ENCODE data around the gene KRTAP10-5. TPM values are rescaled to one million over a fixed set of nuclear protein-coding genes. Genes with fewer than 3 reads are reported as not detected.

KRTAP10-5 gene
- total RNA-seq, 2 experiments from 2014 or later: not detected

- no peaks in the 10 kb centered on the region for H3K9me3 Mint-ChIP-seq
- H3K36me3 Mint-ChIP-seq (ENCODE audit: low read depth): no peaks in the 10 kb centered on the region
- no peak overlapping the region for H3K4me3 Mint-ChIP-seq
- no peak for DNase-seq
- no peaks in the 10 kb centered on the region for H3K27me3 Mint-ChIP-seq (ENCODE audit: low read depth)
- H3K27ac Mint-ChIP-seq: no peak overlapping the region
- no peaks in the 10 kb centered on the region for H3K4me1 Mint-ChIP-seq (ENCODE audit: low read depth)
- CTCF ChIA-PET: no interaction called here
- intact Hi-C loops (cut with micrococcal nuclease): no loop called here
These were observed 47.7 kb downstream of the KRTAP10-5 start for GRCh38 chr21:44532712-44533111.

- no peak overlapping the region for H3K27ac Mint-ChIP-seq
- no peak overlapping the region for H3K4me3 Mint-ChIP-seq
- DNase-seq: no peak
- no peaks in the 10 kb centered on the region for H3K36me3 Mint-ChIP-seq (ENCODE audit: low read depth)
- no peaks in the 10 kb centered on the region for H3K4me1 Mint-ChIP-seq (ENCODE audit: low read depth)
- CTCF ChIA-PET: no interaction called here
- intact Hi-C loops (cut with micrococcal nuclease): no loop called here
- H3K9me3 Mint-ChIP-seq: no peaks in the 10 kb centered on the region
- H3K27me3 Mint-ChIP-seq (ENCODE audit: low read depth): no peaks in the 10 kb centered on the region
These were observed 48.5 kb downstream of the KRTAP10-5 start for GRCh38 chr21:44531606-44532564.

- intact Hi-C loops (cut with micrococcal nuclease): no loop called here
- no peak for DNase-seq
- no peaks in the 10 kb centered on the region for H3K27me3 Mint-ChIP-seq (ENCODE audit: low read depth)
- CTCF ChIA-PET: no interaction called here
- no peaks in the 10 kb centered on the region for H3K36me3 Mint-ChIP-seq (ENCODE audit: low read depth)
- no peak overlapping the region for H3K4me3 Mint-ChIP-seq
- no peaks in the 10 kb centered on the region for H3K9me3 Mint-ChIP-seq
- no peak overlapping the region for H3K27ac Mint-ChIP-seq
- H3K4me1 Mint-ChIP-seq (ENCODE audit: low read depth): no peaks in the 10 kb centered on the region
These were observed 49.4 kb downstream of the KRTAP10-5 start for GRCh38 chr21:44530903-44531605.

GRCh38 chr21:44530221-44530902, 50.0 kb downstream of the KRTAP10-5 start:
- H3K27ac Mint-ChIP-seq: no peak overlapping the region
- intact Hi-C loops (cut with micrococcal nuclease): no loop called here
- H3K9me3 Mint-ChIP-seq: no peaks in the 10 kb centered on the region
- no peak overlapping the region for H3K4me3 Mint-ChIP-seq
- H3K27me3 Mint-ChIP-seq (ENCODE audit: low read depth): no peaks in the 10 kb centered on the region
- no peak for DNase-seq
- no peaks in the 10 kb centered on the region for H3K36me3 Mint-ChIP-seq (ENCODE audit: low read depth)
- H3K4me1 Mint-ChIP-seq (ENCODE audit: low read depth): no peaks in the 10 kb centered on the region
- CTCF ChIA-PET: no interaction called here

GRCh38 chr21:44529503-44530125, 50.8 kb downstream of the KRTAP10-5 start:
- H3K27ac Mint-ChIP-seq: no peak overlapping the region
- no peak for DNase-seq
- no peaks in the 10 kb centered on the region for H3K4me1 Mint-ChIP-seq (ENCODE audit: low read depth)
- no peak overlapping the region for H3K4me3 Mint-ChIP-seq
- no peaks in the 10 kb centered on the region for H3K27me3 Mint-ChIP-seq (ENCODE audit: low read depth)
- H3K36me3 Mint-ChIP-seq (ENCODE audit: low read depth): no peaks in the 10 kb centered on the region
- intact Hi-C loops (cut with micrococcal nuclease): no loop called here
- H3K9me3 Mint-ChIP-seq: no peaks in the 10 kb centered on the region
- CTCF ChIA-PET: no interaction called here

Other genes starting within 250 kb of the KRTAP10-5 start
- 10 to 100 TPM; 13.2 to 14.8 TPM for gene CFAP410, start 241.2 kb downstream of the KRTAP10-5 start, total RNA-seq
- 1 to 10 TPM; 2.5 to 3.5 TPM for gene TRPM2, start 227.0 kb downstream of the KRTAP10-5 start, total RNA-seq
- 1 to 10 TPM; 2.5 to 2.8 TPM for gene LRRC3, start 125.1 kb downstream of the KRTAP10-5 start, total RNA-seq
- gene KRTAP10-1, start 40.4 kb downstream of the KRTAP10-5 start, total RNA-seq: not detected
- gene KRTAP10-2, start 29.1 kb downstream of the KRTAP10-5 start, total RNA-seq: not detected
- not detected for gene KRTAP10-3, start 21.8 kb downstream of the KRTAP10-5 start, total RNA-seq
- gene KRTAP10-4, start 6.9 kb downstream of the KRTAP10-5 start, total RNA-seq: not detected
- gene KRTAP10-6, start 11.9 kb upstream of the KRTAP10-5 start, total RNA-seq: not detected
- gene KRTAP10-7, start 20.0 kb upstream of the KRTAP10-5 start, total RNA-seq: not detected
- gene KRTAP10-8, start 31.5 kb upstream of the KRTAP10-5 start, total RNA-seq: not detected
- gene KRTAP10-9, start 46.5 kb upstream of the KRTAP10-5 start, total RNA-seq: not detected
- gene KRTAP10-10, start 56.8 kb upstream of the KRTAP10-5 start, total RNA-seq: not detected
- gene KRTAP10-11, start 65.8 kb upstream of the KRTAP10-5 start, total RNA-seq: not detected
- gene KRTAP12-4, start 74.1 kb upstream of the KRTAP10-5 start, total RNA-seq: not detected
- gene KRTAP12-3, start 77.3 kb upstream of the KRTAP10-5 start, total RNA-seq: not detected
- not detected for gene KRTAP12-2, start 86.3 kb upstream of the KRTAP10-5 start, total RNA-seq
- not detected for gene KRTAP12-1, start 101.6 kb upstream of the KRTAP10-5 start, total RNA-seq
- gene KRTAP10-12, start 116.6 kb upstream of the KRTAP10-5 start, total RNA-seq: not detected
- not detected for gene TSPEAR, start 131.0 kb upstream of the KRTAP10-5 start, total RNA-seq
- 10 to 100 TPM; 94.0 to 95.2 TPM for gene UBE2G2, start 221.2 kb upstream of the KRTAP10-5 start, total RNA-seq
- gene SUMO3, start 237.5 kb upstream of the KRTAP10-5 start, total RNA-seq: 10 to 100 TPM; 87.1 to 94.7 TPM